ENCODE results near the gene ARHGAP20. TPM values are rescaled to one million over a fixed set of nuclear protein-coding genes. Genes with fewer than 3 reads are reported as not detected.

The ARHGAP20 gene
- total and polyA plus RNA-seq, 2 of the 4 experiments (the other 2 are of a cell fraction) = 1.4 to 2.5 TPM

- H3K14ac ChIP-seq (replicated peaks; ENCODE audit: low read depth, low read length) = no peak overlapping the region
- H4K8ac ChIP-seq (ENCODE audit: low read depth in 2 of 2, low read length in 2 of 2) = no peak overlapping the region
- no peak overlapping the region for H3K56ac ChIP-seq (ENCODE audit: extremely low read depth, insufficient read depth, low read length)
- H3K4me2 ChIP-seq (ENCODE audit: low read depth, low read length) = no peak overlapping the region
- peaks cover 17% of the 10 kb centered on the region for H3K4me1 ChIP-seq (ENCODE audit: control insufficient read depth, insufficient read depth, low read length)
- peak overlapping the region; percentile 49; the same call in 1 of the 2 replicates for H3K18ac ChIP-seq (ENCODE audit: low read depth, low read length)
- no peak overlapping the region for H3K23ac ChIP-seq (ENCODE audit: low read depth, low read length)
- H3K79me1 ChIP-seq (ENCODE audit: low read depth in 1 of 2, low read length in 2 of 2) = no peaks in the 10 kb centered on the region
- no peak overlapping the region for H2AK5ac ChIP-seq (ENCODE audit: low read depth, low read length)
- H3K36me3 ChIP-seq (ENCODE audit: control insufficient read depth, insufficient read depth, low read length) = no peaks in the 10 kb centered on the region
- H3K9me3 ChIP-seq (ENCODE audit: control insufficient read depth, insufficient read depth, low read length) = no peaks in the 10 kb centered on the region
- H4K20me1 ChIP-seq (ENCODE audit: insufficient read depth, low read length) = no peaks in the 10 kb centered on the region
- WGBS, 2 experiments (ENCODE audit: extremely low coverage in 2 of 2, insufficient read length in 1 of 2) = no CpG with 5 or more reads among the region's 2 CpGs
- dilution Hi-C loops (cut with HindIII; ENCODE audit: low sequenced_read_pairs, unreplicated experiment) = no loop called here
- peak overlapping the region; percentile 59; the same call in 1 of the 2 replicates for H2BK120ac ChIP-seq (ENCODE audit: low read depth, low read length)
- no peak for DNase-seq
- no peak overlapping the region for H3K4me3 ChIP-seq (ENCODE audit: insufficient read depth, low read depth, low read length)
- ATAC-seq (ENCODE audit: low read depth) = no peak
- no peak overlapping the region for H2AFZ ChIP-seq (replicated peaks; ENCODE audit: low read length, poor library complexity)
- H3K9me1 ChIP-seq (ENCODE audit: insufficient read depth, low read length) = peaks cover 4% of the 10 kb centered on the region
- H3K9ac ChIP-seq (ENCODE audit: low read depth, low read length) = no peak overlapping the region
- peak overlapping the region; percentile 51; the same call in 1 of the 2 replicates for H4K91ac ChIP-seq (ENCODE audit: insufficient read depth, low read depth, low read length)
- POLR2A ChIA-PET (ENCODE audit: unreplicated experiment) = no interaction called here
- no peak overlapping the region for H4K5ac ChIP-seq (ENCODE audit: low read depth, low read length)
- CTCF ChIA-PET = no interaction called here
- H2BK20ac ChIP-seq (ENCODE audit: low read depth, low read length) = 0 out of 2 replicates have a peak overlapping the region, but pooled peaks have one; percentile 26
- no peak overlapping the region for H2AK9ac ChIP-seq (replicated peaks; ENCODE audit: low read depth, low read length, poor library complexity)
- peak overlapping the region; percentile 24; the same call in 1 of the 3 replicates for H2BK15ac ChIP-seq (ENCODE audit: low read depth, low read length)
- H3K27ac ChIP-seq (ENCODE audit: insufficient read depth, low read length) = no peak overlapping the region
- no peaks in the 10 kb centered on the region for H3K27me3 ChIP-seq (ENCODE audit: control insufficient read depth, insufficient read depth, low read length)
- intact Hi-C loops (cut with micrococcal nuclease) = loop anchor here (2.0 kb wide), 1 partner anchor 46 kb away; no protein-coding TSS in a partner anchor
- TF ChIP-seq CHD1 (IDR thresholded peaks at IDR 0.05; ENCODE audit: low read depth, low read length) (no peak), MAFK (IDR thresholded peaks at IDR 0.05; ENCODE audit: low read depth, low read length) (peak; percentile 66), RCOR1 (IDR thresholded peaks at IDR 0.05; ENCODE audit: insufficient replicate concordance, low read length) (no peak), CEBPB (IDR thresholded peaks at IDR 0.05; ENCODE audit: low read depth, low read length) (no peak), MAZ (IDR thresholded peaks at IDR 0.05; ENCODE audit: borderline replicate concordance, low read depth, low read length) (no peak), SMC3 (IDR thresholded peaks at IDR 0.05; ENCODE audit: low read depth, low read length) (no peak), NFE2L2 (IDR thresholded peaks at IDR 0.05; ENCODE audit: low read depth, low read length) (no peak), ELK1 (IDR thresholded peaks at IDR 0.05; ENCODE audit: borderline replicate concordance, low read depth, low read length) (no peak)
- no peak overlapping the region for H2BK5ac ChIP-seq (ENCODE audit: low read depth, low read length, poor library complexity, severe bottlenecking)
- H3K4ac ChIP-seq (ENCODE audit: low read depth, low read length) = 0 out of 2 replicates have a peak overlapping the region, but pooled peaks have one; percentile 26
- BruUV-seq (replicated peaks) = no TSS peak
- in situ Hi-C loops (cut with MboI; ENCODE audit: low sequenced_read_pairs) = no loop called here
These were observed 48.9 kb upstream of the ARHGAP20 start for GRCh38 chr11:110761131-110761530.
